GM20000 (cell line): ENCODE results near the gene ADAMTS1.

Source experiments
- DNase-seq: peaks from one replicate; pipeline ENCODE4 v3.0.0; 2012; ENCODE audit warnings: low spot score
- TF ChIP-seq, protein P1 (sequence below): IDR thresholded peaks from 2 replicates; pipeline ENCODE4 v1.5.1; 2012; ENCODE audit warnings: mild to moderate bottlenecking, control low read depth; ENCODE audit errors: extremely low read depth, missing control alignments

The ADAMTS1 gene

DNA sequence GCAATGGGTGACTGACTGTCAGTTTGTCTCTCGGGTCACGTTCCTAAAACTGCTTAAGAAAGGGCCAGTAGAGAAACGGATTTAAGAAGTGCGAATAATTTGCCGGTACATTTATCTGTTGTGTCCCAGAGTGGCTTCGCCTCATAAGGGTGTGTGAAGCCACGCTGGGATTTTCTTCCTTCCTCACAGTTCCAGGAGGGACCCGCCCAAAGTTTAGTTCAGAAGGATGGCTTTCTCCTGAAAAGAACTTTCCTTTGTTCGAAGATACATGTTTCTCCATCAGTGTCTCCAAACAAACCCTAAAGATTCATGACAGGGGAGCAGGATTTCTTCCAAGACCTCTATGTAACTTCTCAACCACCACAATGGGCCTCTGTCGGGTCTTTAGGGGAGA lies 49.8 kb downstream of the ADAMTS1 start:
- no peak for DNase-seq
- TF ChIP-seq, protein P1, sequence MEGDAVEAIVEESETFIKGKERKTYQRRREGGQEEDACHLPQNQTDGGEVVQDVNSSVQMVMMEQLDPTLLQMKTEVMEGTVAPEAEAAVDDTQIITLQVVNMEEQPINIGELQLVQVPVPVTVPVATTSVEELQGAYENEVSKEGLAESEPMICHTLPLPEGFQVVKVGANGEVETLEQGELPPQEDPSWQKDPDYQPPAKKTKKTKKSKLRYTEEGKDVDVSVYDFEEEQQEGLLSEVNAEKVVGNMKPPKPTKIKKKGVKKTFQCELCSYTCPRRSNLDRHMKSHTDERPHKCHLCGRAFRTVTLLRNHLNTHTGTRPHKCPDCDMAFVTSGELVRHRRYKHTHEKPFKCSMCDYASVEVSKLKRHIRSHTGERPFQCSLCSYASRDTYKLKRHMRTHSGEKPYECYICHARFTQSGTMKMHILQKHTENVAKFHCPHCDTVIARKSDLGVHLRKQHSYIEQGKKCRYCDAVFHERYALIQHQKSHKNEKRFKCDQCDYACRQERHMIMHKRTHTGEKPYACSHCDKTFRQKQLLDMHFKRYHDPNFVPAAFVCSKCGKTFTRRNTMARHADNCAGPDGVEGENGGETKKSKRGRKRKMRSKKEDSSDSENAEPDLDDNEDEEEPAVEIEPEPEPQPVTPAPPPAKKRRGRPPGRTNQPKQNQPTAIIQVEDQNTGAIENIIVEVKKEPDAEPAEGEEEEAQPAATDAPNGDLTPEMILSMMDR = no peak

DNA sequence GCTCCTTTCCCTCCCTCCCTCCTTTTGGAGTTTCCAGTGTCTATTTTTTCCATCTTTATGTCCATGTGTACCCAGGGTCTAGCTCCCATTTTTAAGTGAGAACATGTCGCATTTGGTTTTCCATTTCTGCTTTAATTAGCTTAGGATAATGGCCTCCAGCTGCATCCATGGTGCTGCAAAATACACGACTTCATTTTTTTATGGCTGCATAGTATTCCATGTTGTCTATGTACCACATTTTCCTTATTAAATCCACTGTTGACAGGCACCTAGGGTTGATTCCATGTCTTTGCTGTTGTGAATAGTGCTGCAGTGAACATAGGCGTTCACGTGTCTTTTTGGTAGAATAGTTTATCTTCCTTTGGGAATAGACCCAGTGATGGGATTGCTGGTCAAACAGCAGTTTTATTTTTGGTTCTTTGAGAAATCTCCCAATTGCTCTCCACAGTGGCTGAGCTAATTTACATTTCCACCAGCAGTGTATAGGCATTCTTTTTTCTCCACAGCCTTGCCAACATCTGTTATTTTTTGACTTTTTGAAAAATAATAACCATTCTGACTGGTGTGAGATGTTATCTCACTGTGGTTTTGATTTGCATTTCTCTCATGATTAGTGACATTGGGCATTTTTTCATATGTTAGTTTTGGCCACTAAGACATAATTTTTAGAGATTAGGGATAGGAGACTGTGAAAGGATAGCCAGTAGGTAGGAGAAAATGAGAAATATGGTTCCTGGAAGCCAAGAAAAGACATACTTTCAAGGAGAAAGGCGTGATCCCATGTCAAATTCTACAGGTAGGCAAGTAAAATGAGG lies 50.4 kb downstream of the ADAMTS1 start:
- TF ChIP-seq, protein P1 = no peak
- DNase-seq = no peak

DNA sequence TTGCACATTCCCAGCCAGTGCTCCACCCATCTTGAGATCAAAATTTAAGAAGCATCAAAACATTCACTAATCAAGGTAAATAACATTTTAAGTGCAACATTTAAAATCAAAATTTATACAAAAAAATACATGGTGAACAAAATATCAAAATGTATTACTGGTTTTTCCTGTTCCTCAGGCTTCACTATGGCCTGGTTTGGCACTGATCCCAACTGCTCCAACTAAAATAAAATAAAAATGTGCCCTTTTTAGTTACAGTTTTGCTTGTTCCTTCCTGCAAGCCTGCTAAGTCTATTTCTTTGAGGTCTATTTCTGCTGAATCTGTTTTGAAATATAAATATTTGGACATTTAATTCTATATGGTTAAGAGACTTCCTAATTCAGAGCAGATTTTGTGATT lies 54.9 kb downstream of the ADAMTS1 start:
- DNase-seq = no peak
- TF ChIP-seq, protein P1 = no peak

DNA sequence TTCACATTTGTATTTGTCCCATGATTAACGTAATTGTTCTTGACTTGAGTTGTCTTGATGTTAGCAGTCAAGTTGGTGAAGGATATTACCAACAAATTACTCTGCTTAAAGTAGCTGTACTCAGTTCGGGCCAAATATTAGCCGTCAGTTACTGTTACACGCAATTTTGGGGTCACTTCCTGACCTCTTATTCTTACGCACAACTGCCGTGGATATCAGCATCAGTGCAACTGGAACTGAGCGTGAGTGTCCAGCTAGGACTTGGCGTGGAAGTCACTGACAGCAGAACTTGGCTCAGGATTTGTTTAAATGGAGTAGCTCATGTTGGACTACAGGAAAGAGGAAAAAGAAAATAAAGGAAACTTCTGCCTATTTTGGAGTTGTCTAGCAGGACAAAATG lies 56.4 kb downstream of the ADAMTS1 start:
- no peak for DNase-seq
- TF ChIP-seq, protein P1 = no peak
